ENCODE measurements around the gene SAE1. TPM values are rescaled to one million over a fixed set of nuclear protein-coding genes. Genes with fewer than 3 reads are reported as not detected.

SAE1 gene
- total and polyA plus RNA-seq, 9 donors = 75.8 to 103 (median 92.0) TPM

Other genes starting within 250 kb of the SAE1 start
- 0.31 TPM for gene NPAS1, start 111.0 kb upstream of the SAE1 start, total RNA-seq
- gene NPAS1, start 111.0 kb upstream of the SAE1 start, polyA plus RNA-seq (ENCODE audit: insufficient read depth in 1 of 8, insufficient read length in 8 of 8, low replicate concordance in 1 of 8) = 1 to 10 TPM; 1.1 to 7.1 (median 2.2) TPM
- 9.8 TPM for gene TMEM160, start 82.2 kb upstream of the SAE1 start, total RNA-seq
- gene TMEM160, start 82.2 kb upstream of the SAE1 start, polyA plus RNA-seq (ENCODE audit: insufficient read depth in 1 of 8, insufficient read length in 8 of 8, low replicate concordance in 1 of 8) = 10 to 100 TPM in 7 of 8 donors, 1 to 10 TPM in 1; 9.1 to 15.1 (median 11.7) TPM
- 11.8 TPM for gene ZC3H4, start 17.1 kb upstream of the SAE1 start, total RNA-seq
- 10 to 100 TPM; 18.8 to 34.3 (median 25.6) TPM for gene ZC3H4, start 17.1 kb upstream of the SAE1 start, polyA plus RNA-seq (ENCODE audit: insufficient read depth in 1 of 8, insufficient read length in 8 of 8, low replicate concordance in 1 of 8)
- 2.9 TPM for gene BBC3, start 100.4 kb downstream of the SAE1 start, total RNA-seq
- 1 to 10 TPM; 2.7 to 3.8 (median 3.0) TPM for gene BBC3, start 100.4 kb downstream of the SAE1 start, polyA plus RNA-seq (ENCODE audit: insufficient read depth in 1 of 8, insufficient read length in 8 of 8, low replicate concordance in 1 of 8)
- gene CCDC9, start 125.7 kb downstream of the SAE1 start, total RNA-seq = 7.1 TPM
- gene CCDC9, start 125.7 kb downstream of the SAE1 start, polyA plus RNA-seq (ENCODE audit: insufficient read depth in 1 of 8, insufficient read length in 8 of 8, low replicate concordance in 1 of 8) = 10 to 100 TPM; 20.3 to 28.2 (median 22.5) TPM
- 6.1 TPM for gene INAFM1, start 144.1 kb downstream of the SAE1 start, total RNA-seq
- 10 to 100 TPM in 7 of 8 donors, 1 to 10 TPM in 1; 9.8 to 17.1 (median 13.8) TPM for gene INAFM1, start 144.1 kb downstream of the SAE1 start, polyA plus RNA-seq (ENCODE audit: insufficient read depth in 1 of 8, insufficient read length in 8 of 8, low replicate concordance in 1 of 8)
- gene C5AR1, start 179.0 kb downstream of the SAE1 start, total RNA-seq = 0.53 TPM
- 1 to 10 TPM; 1.2 to 3.6 (median 1.9) TPM for gene C5AR1, start 179.0 kb downstream of the SAE1 start, polyA plus RNA-seq (ENCODE audit: insufficient read depth in 1 of 8, insufficient read length in 8 of 8, low replicate concordance in 1 of 8)
- 0.40 TPM for gene C5AR2, start 201.3 kb downstream of the SAE1 start, total RNA-seq
- under 1 TPM; 0.21 to 0.68 (median 0.39) TPM for gene C5AR2, start 201.3 kb downstream of the SAE1 start, polyA plus RNA-seq (ENCODE audit: insufficient read depth in 1 of 8, insufficient read length in 8 of 8, low replicate concordance in 1 of 8)
- 7.9 TPM for gene DHX34, start 218.5 kb downstream of the SAE1 start, total RNA-seq
- gene DHX34, start 218.5 kb downstream of the SAE1 start, polyA plus RNA-seq (ENCODE audit: insufficient read depth in 1 of 8, insufficient read length in 8 of 8, low replicate concordance in 1 of 8) = 10 to 100 TPM in 7 of 8 donors, 1 to 10 TPM in 1; 9.1 to 13.6 (median 11.7) TPM

Data from muscle of leg (tissue), 9 donors.